HAP-1 (cell line): ENCODE measurements around the gene PBLD.
"Not testable (repeated sequence)": the region's sequence is repeated elsewhere in the genome, so short reads cannot be mapped to it uniquely, and the experiment has no call there.

Experiments used
- DNase-seq, 2 experiments: peaks; one replicate each; pipeline ENCODE4 v3.0.0-alpha.2; 2016 to 2020; ENCODE audit warnings: low spot score in 2 of 2
- H3K27me3 ChIP-seq: fragments of 250-450 bp; sonication (Bioruptor Pico); 2 replicates; pipeline ENCODE4 v1.5.1; 2020; ENCODE audit warnings: low read depth, mild to moderate bottlenecking, moderate library complexity
- H3K36me3 ChIP-seq: fragments of 250-450 bp; sonication (Bioruptor Pico); replicated peaks from 2 replicates; pipeline ENCODE4 v1.5.1; 2020; ENCODE audit warnings: mild to moderate bottlenecking
- H3K4me1 ChIP-seq: fragments of 250-450 bp; sonication (Bioruptor Pico); 2 replicates; pipeline ENCODE4 v1.5.1; 2020; ENCODE audit warnings: mild to moderate bottlenecking
- H3K4me3 ChIP-seq: fragments of 250-450 bp; sonication (Bioruptor Pico); 2 replicates; pipeline ENCODE4 v1.5.1; 2020; ENCODE audit warnings: mild to moderate bottlenecking, moderate library complexity
- H3K9me3 ChIP-seq: fragments of 250-450 bp; sonication (Bioruptor Pico); 2 replicates; pipeline ENCODE4 v1.5.1; 2020; ENCODE audit warnings: mild to moderate bottlenecking, moderate library complexity
- in situ Hi-C: fragments of 300-500 bp; cut with MboI; formaldehyde crosslinking; loops from 3 replicates; pipeline ENCODE4 v1.14.3; 2020; ENCODE audit warnings: low sequenced_read_pairs, inconsistent platforms, mixed read lengths

Gene PBLD

DNA sequence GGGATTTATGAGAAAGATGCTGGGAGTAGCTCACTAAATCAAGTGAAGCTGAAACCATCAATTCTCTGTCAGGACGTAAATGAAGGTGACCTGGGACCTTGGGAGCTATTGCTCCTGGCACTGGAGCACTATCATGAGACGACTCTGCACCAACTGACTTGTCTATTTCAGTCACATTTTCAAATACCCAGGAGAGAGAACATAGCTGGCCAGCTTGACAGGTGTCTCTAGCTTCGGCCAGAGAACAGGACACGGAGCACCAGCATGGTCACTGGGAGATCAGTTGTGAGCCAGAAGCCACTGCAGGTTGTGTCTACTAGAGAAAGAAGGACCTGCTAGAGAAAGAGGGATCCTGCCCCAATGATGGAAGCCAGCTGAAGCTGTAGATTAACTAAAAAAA lies 83.4 kb downstream of the PBLD start:
- Histone ChIP-seq H3K4me1 (no peaks in the 10 kb centered on the region), H3K9me3 (no peaks in the 10 kb centered on the region), H3K36me3 (no peaks in the 10 kb centered on the region), H3K27me3 (no peaks in the 10 kb centered on the region), H3K4me3 (no peak overlapping the region)
- in situ Hi-C loops: no loop called here
- no peak for DNase-seq

DNA sequence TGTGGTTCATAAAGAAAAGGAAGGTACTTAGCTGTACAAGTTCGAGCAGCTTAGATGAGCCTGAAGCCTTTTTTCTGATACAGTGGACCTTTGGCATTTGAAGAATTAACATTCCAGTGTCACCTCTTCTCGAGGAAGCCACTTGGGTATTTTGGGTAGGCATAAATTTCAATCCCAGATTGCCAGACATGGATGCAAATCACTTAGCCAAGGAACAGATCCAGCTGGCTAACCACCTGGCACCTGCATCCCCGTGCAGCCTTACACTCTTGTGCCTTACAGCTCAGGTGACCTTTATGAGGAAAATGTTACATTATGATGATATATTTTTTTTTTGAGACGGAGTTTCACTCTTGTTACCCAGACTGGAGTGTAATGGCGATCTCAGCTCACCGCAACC lies 84.8 kb downstream of the PBLD start:
- no peak overlapping the region for H3K4me3 ChIP-seq
- no peaks in the 10 kb centered on the region for H3K9me3 ChIP-seq
- H3K4me1 ChIP-seq: no peaks in the 10 kb centered on the region
- in situ Hi-C loops: no loop called here
- H3K27me3 ChIP-seq: no peaks in the 10 kb centered on the region
- no peaks in the 10 kb centered on the region for H3K36me3 ChIP-seq
- no peak for DNase-seq

DNA sequence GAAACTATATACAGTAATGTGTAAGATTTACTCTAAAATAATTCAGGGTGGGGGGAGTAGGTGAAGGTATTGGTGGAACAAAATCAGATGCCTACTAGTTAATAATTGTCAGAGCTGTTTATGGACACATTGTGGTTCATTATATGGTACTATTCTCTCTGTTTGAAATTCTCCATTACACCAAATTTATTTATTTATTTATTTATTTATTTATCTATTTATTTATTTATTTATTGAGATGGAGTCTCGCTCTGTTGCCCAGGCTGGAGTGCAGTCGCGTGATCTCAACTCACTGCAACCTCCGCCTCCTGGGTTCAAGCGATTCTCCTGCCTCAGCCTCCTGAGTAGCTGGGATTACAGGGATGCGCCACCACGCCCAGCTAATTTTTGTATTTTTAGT lies 86.3 kb downstream of the PBLD start:
- DNase-seq, H3K4me1 ChIP-seq, H3K9me3 ChIP-seq, in situ Hi-C loops, H3K27me3 ChIP-seq, H3K4me3 ChIP-seq, H3K36me3 ChIP-seq: not testable (repeated sequence)

DNA sequence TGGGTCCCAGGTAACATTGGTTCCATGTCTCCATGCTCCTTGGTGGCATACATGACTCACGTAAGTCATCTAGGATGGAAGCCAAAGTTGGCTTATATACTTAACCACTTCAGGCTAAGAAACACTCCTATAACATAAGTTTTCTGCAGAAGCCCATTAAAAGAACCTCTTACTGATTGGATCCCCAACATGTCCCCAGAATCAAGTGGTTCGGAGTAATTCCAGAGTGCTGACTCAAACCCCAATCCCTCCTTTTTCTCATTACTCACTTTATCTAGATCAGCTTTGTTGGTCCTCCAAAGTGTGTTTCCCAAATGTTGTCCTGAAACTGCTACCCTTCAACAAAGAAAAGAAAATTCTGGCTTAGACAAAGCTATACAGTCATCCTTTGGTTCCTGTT lies 90.7 kb downstream of the PBLD start:
- in situ Hi-C loops: no loop called here
- H3K4me1 ChIP-seq: no peaks in the 10 kb centered on the region
- no peak for DNase-seq

DNA sequence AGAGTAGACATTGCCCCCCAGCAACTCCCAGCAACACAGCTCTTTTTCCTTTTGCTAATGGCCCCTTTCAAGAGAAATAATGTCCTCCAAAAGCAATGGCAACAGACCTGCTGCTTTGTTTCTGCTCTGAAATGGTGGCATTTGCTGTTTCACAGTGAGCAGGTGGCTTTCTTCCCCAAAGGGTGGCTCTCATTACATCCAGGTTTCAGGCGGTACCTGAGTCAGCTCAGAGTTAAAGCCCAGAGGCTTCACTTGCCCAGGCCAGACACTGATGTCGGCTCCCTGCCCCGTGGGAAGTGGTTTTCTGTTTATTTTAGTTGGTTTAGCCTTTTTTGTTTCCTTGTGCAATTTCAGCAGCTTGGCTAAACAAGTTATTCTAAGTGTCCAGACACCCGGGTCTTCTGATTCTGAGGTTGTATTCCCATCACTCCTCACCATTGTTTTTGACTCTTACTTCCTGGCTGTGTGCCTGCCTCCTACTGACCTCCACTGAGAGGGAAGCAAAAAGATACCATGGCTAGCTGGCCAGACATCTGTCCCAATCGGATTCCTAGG lies 93.1 kb downstream of the PBLD start:
- Histone ChIP-seq H3K4me3 (no peak overlapping the region), H3K4me1 (no peaks in the 10 kb centered on the region), H3K9me3 (no peaks in the 10 kb centered on the region), H3K36me3 (no peaks in the 10 kb centered on the region), H3K27me3 (no peaks in the 10 kb centered on the region)
- in situ Hi-C loops: no loop called here
- no peak for DNase-seq

More for the DNA sequence above, 90.7 kb downstream of the PBLD start:
- no peaks in the 10 kb centered on the region for H3K9me3 ChIP-seq
- no peak overlapping the region for H3K4me3 ChIP-seq
- no peaks in the 10 kb centered on the region for H3K36me3 ChIP-seq
- H3K27me3 ChIP-seq: no peaks in the 10 kb centered on the region

DNA sequence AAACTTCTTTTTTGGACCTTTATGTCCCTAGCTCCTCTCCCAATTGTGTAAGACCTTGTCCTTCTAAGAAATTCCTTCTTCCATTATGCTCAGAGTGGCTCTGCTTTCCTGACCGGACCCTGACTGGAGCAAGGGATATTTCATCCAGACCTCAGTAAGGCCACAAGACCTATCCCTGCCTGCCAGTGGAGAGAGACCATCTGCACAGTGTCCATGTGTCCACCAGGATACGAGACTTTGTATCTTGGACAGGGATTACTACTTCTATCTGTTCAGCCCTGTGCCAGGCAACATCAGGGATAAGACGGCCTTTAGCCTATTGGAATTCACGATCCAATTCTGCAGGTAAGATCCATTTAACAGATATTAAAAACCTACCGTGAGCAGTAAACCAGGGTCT lies 93.7 kb downstream of the PBLD start:
- no peaks in the 10 kb centered on the region for H3K4me1 ChIP-seq
- H3K9me3 ChIP-seq: no peaks in the 10 kb centered on the region
- no peaks in the 10 kb centered on the region for H3K36me3 ChIP-seq
- no peak for DNase-seq
- H3K4me3 ChIP-seq: no peak overlapping the region
- no peaks in the 10 kb centered on the region for H3K27me3 ChIP-seq
- in situ Hi-C loops: no loop called here

DNA sequence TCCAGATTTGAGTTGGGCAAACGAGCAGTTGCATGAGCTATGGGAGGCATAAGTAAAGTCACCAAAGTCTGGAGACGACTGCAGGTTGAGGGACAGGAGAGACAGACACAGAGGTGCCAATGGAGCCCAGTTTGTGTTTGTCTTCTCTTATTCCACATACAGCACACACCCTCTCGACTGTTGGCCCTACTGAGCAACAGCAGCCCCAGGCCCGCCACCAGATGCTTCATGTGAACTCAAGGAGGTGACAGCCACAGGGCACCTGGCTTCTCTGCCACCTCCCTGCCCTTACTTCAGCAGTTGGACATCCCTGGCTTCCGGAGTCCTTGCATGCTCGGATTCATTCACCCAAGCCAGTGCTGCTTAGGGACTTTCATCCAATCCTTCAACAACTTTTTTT lies 94.4 kb downstream of the PBLD start:
- Histone ChIP-seq H3K36me3 (no peaks in the 10 kb centered on the region), H3K4me1 (no peaks in the 10 kb centered on the region), H3K4me3 (no peak overlapping the region), H3K27me3 (no peaks in the 10 kb centered on the region), H3K9me3 (no peaks in the 10 kb centered on the region)
- in situ Hi-C loops: no loop called here
- no peak for DNase-seq

DNA sequence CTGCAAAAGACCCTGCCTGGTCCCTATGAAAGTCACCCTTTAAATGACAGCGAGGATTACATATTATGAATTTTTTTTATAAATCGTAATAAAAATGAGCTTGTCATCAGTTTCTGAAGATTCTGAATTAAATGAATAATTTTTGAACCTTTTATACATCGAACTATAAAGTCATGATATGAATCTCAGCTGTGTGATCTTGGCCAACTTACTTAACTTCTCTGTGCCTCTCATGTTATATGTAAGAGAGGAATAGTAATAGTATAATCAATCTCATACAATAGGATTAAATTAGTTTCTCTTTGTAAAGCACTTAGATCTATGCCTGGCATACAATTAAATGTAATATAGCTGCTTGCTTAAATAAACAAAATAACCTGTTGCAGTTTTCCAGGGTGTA lies 95.6 kb downstream of the PBLD start:
- Histone ChIP-seq H3K4me1 (no peaks in the 10 kb centered on the region), H3K4me3 (no peak overlapping the region), H3K27me3 (0 out of 2 replicates have a peak, but pooled peaks cover 3% of the 10 kb centered on the region), H3K36me3 (no peaks in the 10 kb centered on the region), H3K9me3 (no peaks in the 10 kb centered on the region)
- no peak for DNase-seq
- in situ Hi-C loops: no loop called here

DNA sequence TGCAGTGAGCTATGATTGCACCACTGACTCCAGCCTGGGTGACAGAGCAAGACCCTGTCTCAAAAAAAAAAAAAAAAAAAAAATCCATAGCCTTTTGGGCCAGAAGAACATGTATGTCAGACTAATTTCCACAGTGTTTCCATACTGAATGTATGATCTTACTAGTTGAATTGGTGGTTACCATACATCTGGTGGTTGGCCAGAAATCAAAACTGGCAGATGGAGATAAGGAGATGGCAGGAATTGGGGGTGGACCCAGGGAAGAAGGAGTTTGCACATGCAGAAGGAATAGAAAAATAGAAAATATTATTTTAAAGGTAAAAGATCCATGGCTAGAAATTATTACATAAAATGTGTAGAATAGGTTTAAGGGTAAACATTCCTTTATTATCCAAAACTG lies 97.1 kb downstream of the PBLD start:
- no peaks in the 10 kb centered on the region for H3K4me1 ChIP-seq
- 0 out of 2 replicates have a peak, but pooled peaks cover 3% of the 10 kb centered on the region for H3K27me3 ChIP-seq
- DNase-seq: no peak
- H3K9me3 ChIP-seq: no peaks in the 10 kb centered on the region
- H3K36me3 ChIP-seq: no peaks in the 10 kb centered on the region
- in situ Hi-C loops: no loop called here
- H3K4me3 ChIP-seq: no peak overlapping the region

DNA sequence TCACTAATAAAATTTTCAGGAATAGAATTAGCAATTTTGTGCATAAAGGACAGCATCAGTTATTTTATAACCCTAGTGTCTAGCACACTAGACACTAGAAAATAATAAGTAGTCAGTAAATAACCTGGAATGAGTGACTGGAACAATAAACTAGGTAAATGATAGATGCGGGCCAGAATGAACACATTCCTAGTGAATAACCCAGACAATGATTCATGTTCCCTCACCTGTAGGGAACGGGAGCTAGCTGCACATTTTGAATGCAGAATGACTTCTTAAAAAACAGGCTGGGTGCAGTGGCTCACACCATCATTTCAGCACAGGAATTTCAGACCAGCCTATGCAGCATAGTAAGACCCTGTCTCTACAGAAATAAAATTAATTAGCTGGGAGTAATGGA lies 97.6 kb downstream of the PBLD start:
- Histone ChIP-seq H3K27me3 (0 out of 2 replicates have a peak, but pooled peaks cover 3% of the 10 kb centered on the region), H3K4me3 (no peak overlapping the region), H3K4me1 (no peaks in the 10 kb centered on the region), H3K9me3 (no peaks in the 10 kb centered on the region), H3K36me3 (no peaks in the 10 kb centered on the region)
- in situ Hi-C loops: no loop called here
- DNase-seq: no peak

DNA sequence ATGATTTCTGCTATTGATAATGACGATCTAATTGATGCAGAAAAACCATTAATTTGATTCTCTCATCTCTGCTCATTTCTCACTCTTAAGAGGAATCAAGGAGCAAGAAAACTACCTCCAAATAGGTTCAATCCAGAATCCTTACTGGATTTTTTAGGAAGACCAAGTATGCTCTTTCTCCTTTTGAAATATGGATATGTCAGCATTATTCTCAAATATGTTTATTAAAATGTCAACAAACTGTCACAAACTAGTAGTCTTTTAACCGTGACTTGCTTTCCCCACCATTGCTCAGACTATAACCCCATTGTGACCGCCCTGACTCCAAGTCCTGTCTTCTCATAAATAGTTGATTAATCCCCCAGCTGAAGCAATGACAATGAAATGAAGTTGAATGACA lies 99.7 kb downstream of the PBLD start:
- no peaks in the 10 kb centered on the region for H3K9me3 ChIP-seq
- no peaks in the 10 kb centered on the region for H3K36me3 ChIP-seq
- 0 out of 2 replicates have a peak, but pooled peaks cover 3% of the 10 kb centered on the region for H3K27me3 ChIP-seq
- no peaks in the 10 kb centered on the region for H3K4me1 ChIP-seq
- in situ Hi-C loops: no loop called here
- DNase-seq: no peak
- H3K4me3 ChIP-seq: no peak overlapping the region
